ENCODE measurements around the gene PSTK.

The PSTK gene

GRCh38 chr10:123019941-123020703 lies 39.9 kb downstream of the PSTK start:
- DNase-seq (ENCODE audit: low spot score): no peak

- no peak for DNase-seq (ENCODE audit: low spot score)
Measured at GRCh38 chr10:123021517-123021916, 41.3 kb downstream of the PSTK start.

GRCh38 chr10:123024540-123024939 lies 44.3 kb downstream of the PSTK start:
- DNase-seq (ENCODE audit: low spot score): no peak

- DNase-seq (ENCODE audit: low spot score): no peak
Measured at GRCh38 chr10:123026302-123026701, 46.1 kb downstream of the PSTK start.

GRCh38 chr10:123027861-123028260 lies 47.7 kb downstream of the PSTK start:
- no peak for DNase-seq (ENCODE audit: low spot score)

- DNase-seq (ENCODE audit: low spot score): no peak
Measured at GRCh38 chr10:123031124-123031523, 50.9 kb downstream of the PSTK start.

- DNase-seq (ENCODE audit: low spot score): no peak
Measured at GRCh38 chr10:123034332-123034731, 54.1 kb downstream of the PSTK start.

- no peak for DNase-seq (ENCODE audit: low spot score)
Measured at GRCh38 chr10:123035467-123036086, 55.4 kb downstream of the PSTK start.

GRCh38 chr10:123038782-123039631 lies 58.8 kb downstream of the PSTK start:
- DNase-seq (ENCODE audit: low spot score): no peak

GRCh38 chr10:123039632-123039930 lies 59.4 kb downstream of the PSTK start:
- DNase-seq (ENCODE audit: low spot score): no peak

Data from AG08396 (cell line).